ENCODE measurements around the gene PCDHGC4.

Gene PCDHGC4

DNA sequence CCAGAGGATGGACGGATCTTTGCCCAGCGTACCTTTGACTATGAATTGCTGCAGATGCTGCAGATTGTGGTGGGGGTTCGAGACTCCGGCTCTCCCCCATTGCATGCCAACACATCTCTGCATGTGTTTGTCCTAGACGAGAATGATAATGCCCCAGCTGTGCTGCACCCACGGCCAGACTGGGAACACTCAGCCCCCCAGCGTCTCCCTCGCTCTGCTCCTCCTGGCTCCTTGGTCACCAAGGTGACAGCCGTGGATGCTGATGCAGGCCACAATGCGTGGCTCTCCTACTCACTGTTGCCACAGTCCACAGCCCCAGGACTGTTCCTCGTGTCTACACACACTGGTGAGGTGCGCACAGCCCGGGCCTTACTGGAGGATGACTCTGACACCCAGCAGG, 5.9 kb downstream of the PCDHGC4 start:
- DNase-seq: no peak

DNA sequence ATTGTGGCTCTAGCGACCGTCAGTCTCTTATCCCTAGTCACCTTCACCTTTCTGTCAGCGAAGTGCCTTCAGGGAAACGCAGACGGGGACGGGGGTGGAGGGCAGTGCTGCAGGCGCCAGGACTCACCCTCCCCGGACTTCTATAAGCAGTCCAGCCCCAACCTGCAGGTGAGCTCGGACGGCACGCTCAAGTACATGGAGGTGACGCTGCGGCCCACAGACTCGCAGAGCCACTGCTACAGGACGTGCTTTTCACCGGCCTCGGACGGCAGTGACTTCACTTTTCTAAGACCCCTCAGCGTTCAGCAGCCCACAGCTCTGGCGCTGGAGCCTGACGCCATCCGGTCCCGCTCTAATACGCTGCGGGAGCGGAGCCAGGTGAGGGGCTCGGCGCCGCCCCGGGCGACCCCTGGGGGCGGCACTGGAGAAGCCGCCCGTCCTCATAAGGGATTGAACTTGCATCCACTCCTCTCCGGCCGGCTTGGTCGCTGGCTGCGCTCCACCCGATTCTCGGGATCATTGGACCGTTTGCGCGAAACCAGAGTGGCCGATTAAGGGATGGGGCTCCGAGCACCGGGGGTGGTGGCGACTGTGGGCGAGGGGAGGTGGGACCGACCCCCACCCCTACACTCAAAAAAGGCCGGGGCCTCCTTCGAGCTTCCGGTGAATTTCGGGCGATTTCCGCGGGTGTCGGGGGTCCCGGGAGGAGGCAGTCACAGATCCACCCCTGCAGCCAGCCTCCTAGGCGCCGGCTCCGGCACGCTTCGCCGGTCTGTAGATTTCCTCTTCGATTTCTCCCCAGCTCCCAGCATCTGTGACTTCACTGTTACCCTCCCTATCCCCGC, 6.7 kb downstream of the PCDHGC4 start:
- no peak for DNase-seq

DNA sequence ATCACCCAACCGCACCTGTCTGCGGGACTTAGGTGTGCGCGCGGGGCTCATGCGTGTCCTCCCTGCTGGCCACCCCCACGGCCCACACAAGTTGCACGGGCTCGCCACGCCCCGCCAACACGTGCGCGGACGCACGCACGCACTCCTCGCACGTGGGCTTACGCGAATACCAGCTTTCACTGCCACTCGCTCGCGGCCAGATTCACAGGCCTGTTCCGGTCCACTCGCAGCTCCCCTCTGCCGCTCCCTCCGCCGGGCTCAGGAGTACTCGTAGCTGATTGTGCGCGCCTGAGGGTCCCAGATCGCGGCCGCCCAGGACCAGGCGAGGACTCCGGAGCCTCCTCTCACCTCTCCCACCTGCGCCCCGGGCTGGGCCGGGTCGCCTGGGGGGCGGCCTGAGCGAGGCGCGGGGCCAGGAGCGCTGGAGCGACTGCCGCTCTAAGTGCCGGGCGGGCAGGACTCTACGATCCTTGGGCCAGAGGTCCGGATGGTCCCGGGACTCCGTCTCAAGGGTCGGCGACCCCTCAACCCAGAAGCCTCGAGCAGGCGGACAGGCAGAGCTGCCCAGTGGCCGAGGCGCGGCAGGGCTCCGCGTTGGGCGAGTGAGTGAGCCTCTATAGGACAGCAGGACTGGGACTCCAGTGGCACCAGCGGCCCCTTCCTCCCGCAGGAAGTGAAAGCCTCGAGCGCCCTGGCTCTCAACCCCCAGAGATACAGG, 7.5 kb downstream of the PCDHGC4 start:
- no peak for DNase-seq

DNA sequence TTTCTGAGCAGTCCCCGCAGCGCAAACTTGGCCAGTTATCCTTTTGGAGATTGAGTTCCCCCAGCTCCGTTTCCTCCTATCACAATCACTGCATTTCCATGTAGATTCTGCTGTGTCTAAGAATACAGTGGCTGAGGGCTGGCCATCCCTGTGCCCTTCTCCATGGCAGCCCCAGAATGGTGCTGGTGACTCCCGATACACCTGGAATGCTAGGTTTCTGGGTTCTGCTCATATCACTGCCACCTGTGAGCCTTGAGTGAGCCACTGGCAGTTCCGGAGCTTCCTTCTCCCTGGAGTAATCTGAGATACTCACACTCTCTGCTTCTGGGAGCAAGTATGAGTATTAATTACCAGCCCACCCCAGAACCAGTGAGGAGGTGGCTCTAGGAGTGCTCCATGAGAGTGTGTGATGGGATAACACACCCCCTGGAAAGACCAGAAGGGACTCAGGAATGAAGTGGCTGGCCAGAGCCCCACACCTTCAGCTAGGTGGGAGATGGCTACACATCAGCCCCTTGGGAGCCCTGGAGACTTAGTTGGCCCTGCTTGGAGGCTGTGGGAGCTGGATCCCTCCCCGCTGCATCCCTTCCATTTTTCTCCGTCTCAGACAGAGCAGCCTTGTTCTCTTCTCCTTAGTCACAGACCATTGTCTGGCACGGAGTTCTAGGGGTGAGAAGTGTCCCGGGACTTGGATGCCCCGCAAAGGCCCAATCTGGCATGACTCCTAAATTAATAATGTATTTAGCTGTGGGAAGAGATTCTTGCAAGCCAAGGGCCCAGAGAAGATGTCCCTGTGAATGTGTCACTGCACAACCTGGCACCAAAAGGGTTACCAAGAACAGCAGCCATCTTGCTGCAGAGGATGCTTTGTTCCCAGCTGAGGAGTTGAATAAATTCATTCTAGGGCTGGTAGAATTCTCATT, 8.9 kb downstream of the PCDHGC4 start:
- no peak for DNase-seq

DNA sequence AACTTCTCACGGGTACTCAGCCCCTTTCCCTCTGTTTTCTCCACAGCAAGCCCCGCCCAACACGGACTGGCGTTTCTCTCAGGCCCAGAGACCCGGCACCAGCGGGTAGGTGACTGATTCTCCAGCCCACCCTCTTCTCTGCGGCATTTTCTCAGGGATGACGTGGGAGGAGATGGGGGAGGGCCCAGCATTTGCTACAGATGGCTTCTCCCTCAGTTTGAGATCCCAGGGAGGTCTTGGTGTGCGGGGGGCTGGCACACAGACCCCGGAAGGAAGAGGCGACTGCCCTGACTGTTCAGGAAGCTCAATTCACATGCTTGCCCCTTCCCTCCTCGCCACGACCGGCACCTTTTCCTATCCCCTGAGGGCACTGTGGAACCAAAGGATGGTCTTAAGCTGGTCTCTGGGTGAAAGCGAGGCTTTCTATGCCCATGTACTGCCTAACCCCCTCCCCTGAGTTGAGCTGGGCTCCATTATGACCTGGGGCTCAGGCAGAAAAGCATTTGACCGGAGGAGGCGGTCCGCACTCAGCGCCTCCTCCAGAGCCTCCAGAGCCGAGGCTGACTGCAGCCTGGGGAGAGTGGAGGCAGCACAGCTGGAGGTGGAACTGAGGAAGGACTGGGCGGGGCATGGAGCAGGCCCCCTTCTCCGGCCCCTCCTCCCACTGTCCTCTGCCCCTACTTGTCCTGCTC, 10.1 kb downstream of the PCDHGC4 start:
- no peak for DNase-seq

DNA sequence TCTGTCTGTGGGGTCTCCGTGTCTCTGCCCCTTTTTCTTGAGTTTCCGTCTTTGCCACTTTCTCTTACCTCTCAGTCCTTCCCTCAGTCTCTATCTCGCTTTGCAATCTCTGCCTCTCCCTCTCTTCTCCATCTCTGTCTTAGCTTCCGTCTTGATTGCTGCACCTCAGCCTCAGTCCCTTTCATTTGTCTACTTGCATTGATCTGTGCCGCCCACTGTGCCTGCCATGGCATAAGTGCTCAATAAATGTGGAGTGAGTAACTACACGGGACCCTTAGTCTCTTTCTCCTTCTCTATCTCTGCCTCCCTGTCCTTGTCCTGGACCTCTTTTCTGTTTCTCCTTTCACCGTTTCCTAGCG, 10.6 kb downstream of the PCDHGC4 start:
- DNase-seq: no peak

DNA sequence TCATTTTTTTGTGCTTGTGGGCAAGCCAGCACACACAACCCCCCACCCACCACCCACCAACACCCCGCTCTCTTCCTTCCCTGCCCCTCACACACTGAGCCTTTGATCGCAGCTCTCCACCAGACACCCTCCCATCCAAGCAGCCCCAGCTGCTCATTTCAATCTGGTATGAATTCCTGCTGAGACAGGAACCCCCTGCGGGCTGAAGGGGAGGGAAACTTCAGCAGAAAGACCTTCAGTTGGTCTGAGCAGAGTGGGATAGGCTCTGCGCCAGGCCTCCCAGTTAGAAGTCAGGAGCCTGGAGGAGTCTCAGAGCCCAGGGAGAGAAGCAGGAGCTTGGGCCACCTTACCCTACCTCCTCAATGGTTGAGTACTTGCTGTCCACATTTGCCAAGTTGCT, 11.2 kb downstream of the PCDHGC4 start:
- DNase-seq: no peak

DNA sequence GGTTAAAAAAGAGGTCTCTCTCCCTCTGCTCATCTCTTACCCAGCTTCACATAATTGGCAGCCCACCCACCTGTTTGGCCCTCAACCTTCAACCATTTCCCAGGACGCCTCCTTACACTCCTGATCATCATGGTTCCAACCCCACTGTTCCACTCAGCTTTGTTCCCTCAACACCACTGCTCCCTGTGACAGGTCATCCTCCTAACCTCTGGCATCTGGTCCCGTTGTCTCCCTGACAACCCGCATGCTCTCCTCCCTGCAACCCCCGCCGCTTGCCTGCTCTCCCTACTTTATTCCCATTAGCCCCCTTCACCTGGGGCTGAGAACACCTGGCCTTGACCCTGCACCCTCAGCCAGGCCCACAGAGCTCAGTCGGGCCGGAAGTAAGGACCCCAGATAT, 16.9 kb downstream of the PCDHGC4 start:
- no peak for DNase-seq

DNA sequence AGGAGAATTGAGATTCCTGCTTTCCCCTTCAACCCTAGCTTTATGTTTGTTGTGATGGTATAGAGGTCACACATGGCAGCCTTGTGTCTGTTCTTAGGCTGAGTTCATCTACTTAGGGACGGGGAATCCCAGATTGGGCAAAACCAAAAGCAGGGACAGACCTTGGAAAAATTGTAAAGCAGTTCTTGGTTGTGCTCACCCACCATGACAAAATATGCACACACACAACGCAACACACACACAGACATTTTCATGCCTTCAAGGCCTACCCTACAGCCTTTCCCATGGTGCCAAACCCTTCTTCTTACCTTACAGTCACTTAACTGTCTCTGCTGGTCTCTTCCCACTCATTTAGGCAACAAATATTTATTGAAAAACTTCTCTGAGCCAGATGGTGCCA, 18.9 kb downstream of the PCDHGC4 start:
- no peak for DNase-seq

DNA sequence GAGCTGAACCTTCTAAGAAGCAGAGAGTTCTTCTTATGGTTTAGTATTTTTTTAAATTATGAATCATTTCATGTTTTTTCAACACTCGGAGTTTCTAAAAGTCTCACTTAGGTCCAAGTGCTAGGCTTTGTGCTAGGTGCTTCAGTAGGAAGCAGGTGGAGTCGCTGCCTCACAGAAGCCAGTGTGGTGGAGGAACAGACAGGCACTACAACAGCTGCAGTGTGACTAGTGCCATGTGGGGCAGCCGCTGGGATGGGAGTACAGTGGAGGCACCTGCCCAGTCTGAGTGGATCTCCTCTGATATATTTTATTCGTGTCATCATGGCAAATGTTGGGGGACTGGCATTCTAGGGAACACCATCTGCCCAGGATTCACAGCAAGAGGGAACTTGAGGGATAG, 19.4 kb downstream of the PCDHGC4 start:
- no peak for DNase-seq

DNA sequence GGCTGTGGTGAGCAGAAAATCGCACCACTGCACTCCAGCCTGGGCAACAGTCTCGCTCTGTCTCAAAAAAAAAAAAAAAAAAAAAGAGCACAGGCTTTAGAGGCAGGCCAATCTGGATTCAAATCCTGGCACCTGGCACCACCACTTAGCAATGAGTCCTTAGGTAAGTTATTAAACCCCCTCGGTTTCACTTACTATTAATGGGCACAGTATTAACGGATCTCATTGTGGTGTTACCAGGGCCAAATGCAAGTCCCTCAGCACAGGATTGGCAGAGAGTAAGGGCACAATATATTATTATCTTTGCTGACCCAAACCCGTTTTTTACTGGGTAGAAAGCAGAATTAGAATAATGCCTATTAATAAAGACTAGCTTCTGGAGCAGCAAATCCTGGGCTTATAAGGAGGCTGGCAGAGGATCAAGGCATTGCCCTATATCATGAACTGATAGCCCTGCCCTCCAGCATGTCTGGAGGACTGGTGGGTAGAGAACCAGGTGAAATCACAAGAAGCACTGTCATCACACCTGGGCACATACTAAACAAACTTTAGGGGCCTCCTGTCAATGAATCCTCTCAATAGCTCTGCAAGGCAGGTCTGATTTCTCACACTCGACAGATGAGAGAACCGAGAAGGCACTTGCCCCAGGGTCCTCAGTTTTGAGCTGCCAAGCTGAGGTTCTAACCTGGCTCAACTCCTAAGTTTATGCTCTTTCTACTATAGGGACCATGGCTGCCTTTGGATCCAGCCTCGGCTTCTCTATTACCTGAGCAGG, 21.7 kb downstream of the PCDHGC4 start:
- no peak for DNase-seq

DNA sequence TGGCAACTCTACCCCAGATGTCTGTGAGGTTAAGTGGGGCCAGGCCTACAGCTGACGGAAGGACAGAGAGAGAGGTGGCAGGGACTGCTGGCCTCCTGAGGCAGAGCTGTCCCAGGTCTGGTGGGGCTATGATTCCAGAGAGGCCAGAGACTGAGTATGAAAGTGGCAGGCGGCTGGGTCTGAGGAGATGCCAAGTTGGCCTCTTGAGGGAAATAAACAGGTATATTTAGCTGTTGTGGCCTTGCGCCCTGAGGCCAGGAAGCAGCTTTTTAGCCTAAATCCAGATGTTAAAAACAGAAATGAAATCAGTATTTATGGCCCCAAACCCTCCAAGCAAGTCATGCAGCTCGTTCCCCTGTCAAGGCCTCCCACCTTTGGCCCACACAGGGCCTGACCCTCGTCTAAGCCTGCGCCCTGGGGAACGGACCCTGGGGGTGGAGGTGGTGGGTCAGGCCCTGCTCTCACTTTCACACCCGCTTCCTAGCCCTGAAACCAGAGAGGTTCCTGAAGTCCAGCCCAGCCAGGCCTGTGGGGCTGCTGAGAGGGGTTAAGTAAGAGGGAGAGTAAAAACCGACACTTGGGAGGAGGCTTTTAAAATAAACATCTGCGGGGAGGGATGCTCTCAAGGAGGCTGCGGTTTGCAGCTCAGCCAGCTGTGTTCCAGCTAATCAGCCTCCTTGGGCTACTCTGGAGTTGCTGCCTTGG, 22.7 kb downstream of the PCDHGC4 start:
- DNase-seq: peak; percentile 33

DNA sequence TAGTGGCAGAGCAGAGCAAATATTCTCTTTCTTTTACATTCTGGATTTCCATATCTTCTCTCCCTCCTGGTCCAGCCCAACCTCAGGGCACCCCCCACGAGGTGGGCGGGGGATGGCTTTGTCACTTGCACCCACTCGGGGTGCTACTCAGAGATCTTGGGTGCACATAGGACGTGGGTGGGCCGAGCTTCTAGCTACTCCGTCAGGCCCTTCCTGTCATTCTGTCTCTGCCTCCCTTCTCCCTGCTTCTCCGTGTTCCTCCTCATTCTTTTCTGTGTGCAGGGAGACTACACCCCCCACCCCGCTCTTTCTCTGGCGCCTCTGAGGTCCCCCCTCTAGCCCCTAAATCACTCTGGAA, 23.6 kb downstream of the PCDHGC4 start:
- no peak for DNase-seq

DNA sequence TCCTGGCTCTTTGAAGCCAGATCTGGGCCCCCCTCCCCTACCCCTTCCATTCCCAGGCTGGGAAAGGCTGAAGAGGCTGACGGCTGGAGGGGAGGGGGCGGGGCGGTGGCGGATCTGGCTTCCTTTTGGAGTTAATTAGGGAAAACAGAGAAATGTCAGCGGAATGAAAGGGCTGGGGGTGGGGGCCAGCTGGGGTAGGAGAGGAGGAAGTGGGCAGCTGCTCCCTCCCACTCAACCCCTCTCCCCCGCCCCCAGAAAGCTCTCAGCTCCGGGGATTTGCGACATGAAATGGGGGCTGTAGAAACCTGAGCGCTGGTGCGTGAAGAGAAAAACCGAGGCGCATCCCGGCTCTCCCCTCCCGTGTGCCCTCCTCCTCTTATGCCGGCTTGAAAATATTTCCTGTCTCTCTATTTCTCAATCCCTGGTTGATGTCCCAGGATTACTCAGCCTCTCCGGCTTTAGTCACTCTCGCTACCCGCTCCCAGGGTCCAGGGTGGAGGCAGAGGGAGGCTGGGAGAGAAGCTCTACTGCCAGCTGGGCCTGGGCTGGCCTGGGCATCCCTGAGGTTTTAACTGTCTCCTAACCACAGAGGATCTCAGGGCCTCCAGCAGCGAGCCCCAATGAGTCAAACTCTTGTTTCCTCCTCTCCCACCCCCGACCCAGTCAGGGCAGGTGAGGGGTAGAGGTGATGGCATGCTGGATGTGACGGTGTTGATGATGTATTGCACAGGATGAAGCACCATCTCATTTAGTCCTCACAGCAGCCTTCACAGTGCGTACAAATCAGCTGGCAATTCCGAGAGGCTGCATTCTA, 24.2 kb downstream of the PCDHGC4 start:
- DNase-seq: peak; percentile 44

DNA sequence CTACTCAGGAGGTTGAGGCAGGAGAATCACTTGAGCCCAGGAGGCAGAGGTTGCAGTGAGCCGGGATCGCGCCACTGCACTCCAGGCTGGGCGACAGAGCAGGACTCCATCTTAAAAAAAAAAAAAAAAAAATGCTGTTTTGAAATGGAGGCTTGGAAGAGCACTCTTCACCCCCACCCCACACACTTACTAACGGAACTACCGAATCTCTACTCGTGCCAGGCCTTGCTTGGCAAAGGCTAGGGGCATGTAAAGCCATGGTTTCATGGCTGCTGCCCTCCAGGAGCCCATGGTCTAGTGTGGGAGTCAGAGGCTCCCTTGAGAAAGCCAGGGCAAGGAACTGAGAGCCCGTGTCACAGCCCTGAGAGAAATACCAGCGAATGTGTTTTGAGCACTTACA, 25.3 kb downstream of the PCDHGC4 start:
- no peak for DNase-seq

DNA sequence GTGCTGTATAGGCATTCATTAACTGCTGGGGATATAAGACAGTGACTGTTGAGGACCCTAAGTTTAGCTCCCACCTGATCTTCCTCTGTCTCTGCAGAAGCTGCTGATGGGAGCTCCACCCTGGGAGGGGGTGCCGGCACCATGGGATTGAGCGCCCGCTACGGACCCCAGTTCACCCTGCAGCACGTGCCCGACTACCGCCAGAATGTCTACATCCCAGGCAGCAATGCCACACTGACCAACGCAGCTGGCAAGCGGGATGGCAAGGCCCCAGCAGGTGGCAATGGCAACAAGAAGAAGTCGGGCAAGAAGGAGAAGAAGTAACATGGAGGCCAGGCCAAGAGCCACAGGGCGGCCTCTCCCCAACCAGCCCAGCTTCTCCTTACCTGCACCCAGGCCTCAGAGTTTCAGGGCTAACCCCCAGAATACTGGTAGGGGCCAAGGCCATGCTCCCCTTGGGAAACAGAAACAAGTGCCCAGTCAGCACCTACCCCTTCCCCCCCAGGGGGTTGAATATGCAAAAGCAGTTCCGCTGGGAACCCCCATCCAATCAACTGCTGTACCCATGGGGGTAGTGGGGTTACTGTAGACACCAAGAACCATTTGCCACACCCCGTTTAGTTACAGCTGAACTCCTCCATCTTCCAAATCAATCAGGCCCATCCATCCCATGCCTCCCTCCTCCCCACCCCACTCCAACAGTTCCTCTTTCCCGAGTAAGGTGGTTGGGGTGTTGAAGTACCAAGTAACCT, 26.2 kb downstream of the PCDHGC4 start:
- DNase-seq: no peak

DNA sequence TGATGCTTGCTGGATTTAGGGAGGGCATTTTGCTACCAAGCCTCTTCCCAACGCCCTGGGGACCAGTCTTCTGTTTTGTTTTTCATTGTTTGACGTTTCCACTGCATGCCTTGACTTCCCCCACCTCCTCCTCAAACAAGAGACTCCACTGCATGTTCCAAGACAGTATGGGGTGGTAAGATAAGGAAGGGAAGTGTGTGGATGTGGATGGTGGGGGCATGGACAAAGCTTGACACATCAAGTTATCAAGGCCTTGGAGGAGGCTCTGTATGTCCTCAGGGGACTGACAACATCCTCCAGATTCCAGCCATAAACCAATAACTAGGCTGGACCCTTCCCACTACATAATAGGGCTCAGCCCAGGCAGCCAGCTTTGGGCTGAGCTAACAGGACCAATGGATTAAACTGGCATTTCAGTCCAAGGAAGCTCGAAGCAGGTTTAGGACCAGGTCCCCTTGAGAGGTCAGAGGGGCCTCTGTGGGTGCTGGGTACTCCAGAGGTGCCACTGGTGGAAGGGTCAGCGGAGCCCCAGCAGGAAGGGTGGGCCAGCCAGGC, 27.0 kb downstream of the PCDHGC4 start:
- no peak for DNase-seq

DNA sequence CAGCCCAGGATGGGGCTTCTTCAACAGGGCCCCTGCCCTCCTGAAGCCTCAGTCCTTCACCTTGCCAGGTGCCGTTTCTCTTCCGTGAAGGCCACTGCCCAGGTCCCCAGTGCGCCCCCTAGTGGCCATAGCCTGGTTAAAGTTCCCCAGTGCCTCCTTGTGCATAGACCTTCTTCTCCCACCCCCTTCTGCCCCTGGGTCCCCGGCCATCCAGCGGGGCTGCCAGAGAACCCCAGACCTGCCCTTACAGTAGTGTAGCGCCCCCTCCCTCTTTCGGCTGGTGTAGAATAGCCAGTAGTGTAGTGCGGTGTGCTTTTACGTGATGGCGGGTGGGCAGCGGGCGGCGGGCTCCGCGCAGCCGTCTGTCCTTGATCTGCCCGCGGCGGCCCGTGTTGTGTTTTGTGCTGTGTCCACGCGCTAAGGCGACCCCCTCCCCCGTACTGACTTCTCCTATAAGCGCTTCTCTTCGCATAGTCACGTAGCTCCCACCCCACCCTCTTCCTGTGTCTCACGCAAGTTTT, 27.6 kb downstream of the PCDHGC4 start:
- no peak for DNase-seq

All from SIG-M5 (cell line).